Trophoblast cell (in vitro differentiated cells and primary cell): ENCODE measurements around the gene PHC1.

Experiments
- DNase-seq, 2 donors: peaks; one replicate each; pipeline ENCODE4 v3.0.0-alpha.2; 2016
- H2AFZ ChIP-seq: 2 replicates; pipeline ENCODE4 v1.6.1; 2013; ENCODE audit warnings: low read length, moderate library complexity, mild to moderate bottlenecking; ENCODE audit not compliant: insufficient read depth, poor library complexity
- H2AK5ac ChIP-seq: 2 replicates; pipeline ENCODE4 v1.6.1; 2013; ENCODE audit warnings: mild to moderate bottlenecking, low read length
- H2BK120ac ChIP-seq: 2 replicates; pipeline ENCODE4 v1.6.1; 2013; ENCODE audit warnings: low read length, mild to moderate bottlenecking, moderate library complexity; ENCODE audit not compliant: insufficient read depth, poor library complexity
- H2BK12ac ChIP-seq: 2 replicates; pipeline ENCODE4 v1.6.1; 2013; ENCODE audit warnings: mild to moderate bottlenecking, low read length, moderate library complexity
- H2BK5ac ChIP-seq: 2 replicates; pipeline ENCODE4 v1.6.1; 2013; ENCODE audit warnings: low read length, low read depth, moderate library complexity, mild to moderate bottlenecking; ENCODE audit not compliant: poor library complexity
- H3K14ac ChIP-seq: 2 replicates; pipeline ENCODE4 v1.6.1; 2013; ENCODE audit warnings: mild to moderate bottlenecking, low read length
- H3K18ac ChIP-seq: 2 replicates; pipeline ENCODE4 v1.6.1; 2013; ENCODE audit warnings: mild to moderate bottlenecking, low read length
- H3K23ac ChIP-seq: 2 replicates; pipeline ENCODE4 v1.6.1; 2013; ENCODE audit warnings: low read length
- H3K27ac ChIP-seq: 2 replicates; pipeline ENCODE4 v1.5.1; 2013; ENCODE audit warnings: low read depth, mild to moderate bottlenecking, inconsistent platforms, low read length, moderate library complexity
- H3K27me3 ChIP-seq: 2 replicates; pipeline ENCODE4 v1.6.1; 2013; ENCODE audit warnings: inconsistent platforms, mild to moderate bottlenecking, low read length, moderate library complexity; ENCODE audit not compliant: insufficient read depth
- H3K36me3 ChIP-seq, 2 experiments: 1 replicate in 1 of 2; 2 replicates in 1 of 2; pipeline ENCODE4 v1.6.1; 2013; ENCODE audit warnings: low read length in 2 of 2, mild to moderate bottlenecking in 2 of 2, moderate library complexity in 1 of 2; ENCODE audit not compliant: insufficient read depth in 2 of 2, control insufficient read depth in 1 of 2
- H3K4ac ChIP-seq: 2 replicates; pipeline ENCODE4 v1.6.1; 2013; ENCODE audit warnings: low read depth, mild to moderate bottlenecking, low read length, moderate library complexity
- H3K4me1 ChIP-seq, 2 experiments: 1 replicate in 1 of 2; 2 replicates in 1 of 2; pipeline ENCODE4 v1.6.1; 2013; ENCODE audit warnings: low read length in 2 of 2, mild to moderate bottlenecking in 2 of 2, moderate library complexity in 1 of 2; ENCODE audit not compliant: insufficient read depth in 2 of 2, control insufficient read depth in 1 of 2
- H3K4me2 ChIP-seq: 2 replicates; pipeline ENCODE4 v1.6.1; 2013; ENCODE audit warnings: inconsistent platforms, mild to moderate bottlenecking, low read length, moderate library complexity
- H3K4me3 ChIP-seq: 2 replicates; pipeline ENCODE4 v1.5.1; 2013; ENCODE audit warnings: mild to moderate bottlenecking, low read depth, low read length, inconsistent platforms
- H3K79me1 ChIP-seq: one replicate; pipeline ENCODE4 v1.6.1; 2013; ENCODE audit warnings: low read length
- H3K79me2 ChIP-seq: 2 replicates; pipeline ENCODE4 v1.6.1; 2013; ENCODE audit warnings: low read length, mild to moderate bottlenecking; ENCODE audit not compliant: control insufficient read depth, insufficient read depth, poor library complexity
- H3K9ac ChIP-seq: 2 replicates; pipeline ENCODE4 v1.6.1; 2013; ENCODE audit warnings: mild to moderate bottlenecking, low read length
- H3K9me3 ChIP-seq: 2 replicates; pipeline ENCODE4 v1.6.1; 2013; ENCODE audit warnings: low read depth, mild to moderate bottlenecking, control low read depth, inconsistent platforms, low read length; ENCODE audit not compliant: insufficient read depth
- H4K12ac ChIP-seq: 2 replicates; pipeline ENCODE4 v1.6.1; 2013; ENCODE audit warnings: low read depth, mild to moderate bottlenecking, low read length, moderate library complexity
- H4K8ac ChIP-seq: 2 replicates; pipeline ENCODE4 v1.6.1; 2013; ENCODE audit warnings: low read depth, mild to moderate bottlenecking, low read length, moderate library complexity
- H4K91ac ChIP-seq: one replicate; pipeline ENCODE4 v1.6.1; 2013; ENCODE audit warnings: low read depth, mild to moderate bottlenecking, low read length, moderate library complexity
- WGBS: extraction: QIAGEN DNeasy Blood & Tissue Kit; methylation state at CpG from one replicate; pipeline ENCODE4 v1.1.7; 2013; ENCODE audit warnings: missing lambda C conversion rate; ENCODE audit not compliant: insufficient read length, insufficient coverage; ENCODE audit errors: extremely low coverage; 5-methylcytosine and 5-hydroxymethylcytosine counted together

PHC1 gene

GRCh38 chr12:8887285-8887715 lies 27.0 kb upstream of the PHC1 start:
- H3K9me3 ChIP-seq = no peaks in the 10 kb centered on the region
- H3K79me2 ChIP-seq = no peaks in the 10 kb centered on the region
- H3K79me1 ChIP-seq = peaks cover 2% of the 10 kb centered on the region
- no peak overlapping the region for H2BK5ac ChIP-seq
- no peak overlapping the region for H3K27ac ChIP-seq
- H3K4ac ChIP-seq = no peak overlapping the region
- H3K23ac ChIP-seq = no peak overlapping the region
- H3K4me3 ChIP-seq = no peak overlapping the region
- WGBS = no CpG with 5 or more reads among the region's 4 CpGs
- no peak overlapping the region for H2AFZ ChIP-seq
- peak in 1 of 2 donors; percentile 33 for DNase-seq
- no peak overlapping the region for H4K8ac ChIP-seq
- no peak overlapping the region for H2BK12ac ChIP-seq
- H2BK120ac ChIP-seq = no peak overlapping the region
- H3K36me3 ChIP-seq = no peaks in the 10 kb centered on the region
- no peaks in the 10 kb centered on the region for H3K27me3 ChIP-seq
- no peak overlapping the region for H4K12ac ChIP-seq
- H3K4me1 ChIP-seq = no peaks in the 10 kb centered on the region
- no peak overlapping the region for H3K4me2 ChIP-seq
- no peak overlapping the region for H3K14ac ChIP-seq
- H2AK5ac ChIP-seq = no peak overlapping the region
- no peak overlapping the region for H3K9ac ChIP-seq
- H4K91ac ChIP-seq = no peak overlapping the region
- no peak overlapping the region for H3K18ac ChIP-seq

DNA sequence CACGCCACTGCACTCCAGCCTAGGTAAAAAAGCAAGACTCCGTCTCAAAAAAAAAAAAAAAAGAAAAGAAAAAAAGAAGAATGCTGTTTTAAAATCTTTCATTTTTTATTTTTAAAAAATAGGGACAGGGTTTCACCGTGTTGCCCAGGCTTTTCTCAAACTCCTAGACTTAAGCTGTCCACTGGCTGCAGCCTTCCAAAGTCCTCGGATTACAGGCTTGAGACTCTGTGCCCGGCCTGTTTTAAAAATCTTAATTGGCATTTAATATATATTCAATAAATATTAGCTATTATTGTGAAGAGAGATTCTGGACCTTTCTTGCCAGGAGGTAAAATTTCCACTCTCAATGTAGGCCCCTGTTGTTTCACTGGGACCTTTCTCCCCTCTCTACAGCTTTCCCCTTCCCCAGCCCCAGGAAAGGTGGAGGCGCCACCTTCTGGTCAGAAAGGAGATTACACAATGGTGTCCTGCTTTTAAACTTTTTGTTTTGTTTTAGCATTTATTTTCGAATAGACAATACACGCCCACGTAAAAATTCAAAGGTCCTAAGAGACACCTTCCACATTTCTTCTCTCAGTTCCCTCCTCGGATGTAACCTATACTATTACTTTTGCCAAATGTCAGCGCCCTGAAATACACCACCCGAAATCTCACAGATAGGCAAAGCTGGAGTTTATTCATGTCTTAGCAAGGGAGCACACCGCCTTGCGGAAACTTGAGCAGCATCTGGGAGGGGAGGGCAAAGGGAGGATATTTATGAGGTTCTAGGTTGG lies 23.8 kb upstream of the PHC1 start:
- Histone ChIP-seq H3K14ac (no peak overlapping the region), H2AK5ac (no peak overlapping the region), H3K9ac (peak overlapping the region; percentile 45), H3K9me3 (no peaks in the 10 kb centered on the region), H4K8ac (no peak overlapping the region), H3K36me3 (no peaks in the 10 kb centered on the region), H4K12ac (peak overlapping the region; percentile 72), H3K27me3 (no peaks in the 10 kb centered on the region), H2BK5ac (no peak overlapping the region), H4K91ac (no peak overlapping the region), H3K27ac (no peak overlapping the region), H3K4me2 (peak overlapping the region; percentile 84), H3K79me1 (peaks cover 2% of the 10 kb centered on the region), H2AFZ (peak overlapping the region; percentile 17), H2BK12ac (no peak overlapping the region), H3K4ac (no peak overlapping the region), H3K18ac (no peak overlapping the region), H2BK120ac (peak overlapping the region; percentile 75), H3K23ac (no peak overlapping the region), H3K4me3 (no peak overlapping the region), H3K79me2 (no peaks in the 10 kb centered on the region), H3K4me1 (no peaks in the 10 kb centered on the region)
- peak; percentile 51 to 88 for DNase-seq
- no CpG with 5 or more reads among the region's 14 CpGs for WGBS

- H3K18ac ChIP-seq = no peak overlapping the region
- no peak overlapping the region for H4K8ac ChIP-seq
- no peak overlapping the region for H2AK5ac ChIP-seq
- H3K23ac ChIP-seq = no peak overlapping the region
- no CpG with 5 or more reads among the region's 3 CpGs for WGBS
- no peak overlapping the region for H3K9ac ChIP-seq
- no peak overlapping the region for H2BK120ac ChIP-seq
- H2AFZ ChIP-seq = no peak overlapping the region
- peaks cover 2% of the 10 kb centered on the region for H3K79me1 ChIP-seq
- no peaks in the 10 kb centered on the region for H3K36me3 ChIP-seq
- no peaks in the 10 kb centered on the region for H3K9me3 ChIP-seq
- no peak overlapping the region for H3K4me3 ChIP-seq
- no peak overlapping the region for H2BK5ac ChIP-seq
- no peak overlapping the region for H3K27ac ChIP-seq
- H3K79me2 ChIP-seq = no peaks in the 10 kb centered on the region
- no peaks in the 10 kb centered on the region for H3K4me1 ChIP-seq
- H2BK12ac ChIP-seq = no peak overlapping the region
- no peak overlapping the region for H3K4me2 ChIP-seq
- DNase-seq = no peak
- H4K12ac ChIP-seq = no peak overlapping the region
- no peak overlapping the region for H3K14ac ChIP-seq
- H4K91ac ChIP-seq = no peak overlapping the region
- no peak overlapping the region for H3K4ac ChIP-seq
- no peaks in the 10 kb centered on the region for H3K27me3 ChIP-seq
These were observed 22.3 kb upstream of the PHC1 start for GRCh38 chr12:8891976-8892375.

DNA sequence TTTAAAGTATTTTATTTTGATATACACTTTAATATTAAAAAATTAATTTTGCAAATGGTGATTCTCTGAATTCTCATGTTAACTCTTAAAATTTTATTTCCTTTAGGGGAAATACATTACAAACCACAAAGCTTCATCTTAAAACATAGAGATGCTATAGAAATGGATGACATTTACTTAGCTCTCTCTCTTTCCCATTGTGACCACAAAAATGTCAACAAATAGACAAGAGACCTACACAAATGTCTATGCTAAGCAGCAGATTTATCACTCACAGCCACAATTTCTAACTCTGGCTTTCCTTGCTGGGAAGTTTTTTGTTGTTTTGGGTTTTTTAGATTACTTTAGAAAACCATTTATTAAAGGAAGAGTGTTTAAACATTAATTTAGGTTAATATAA lies 19.9 kb upstream of the PHC1 start:
- H3K14ac ChIP-seq = no peak overlapping the region
- no peaks in the 10 kb centered on the region for H3K4me1 ChIP-seq
- H3K27me3 ChIP-seq = no peaks in the 10 kb centered on the region
- no peak overlapping the region for H3K23ac ChIP-seq
- no peak for DNase-seq
- no peak overlapping the region for H2BK120ac ChIP-seq
- no peak overlapping the region for H4K8ac ChIP-seq
- H3K36me3 ChIP-seq = no peaks in the 10 kb centered on the region
- no peak overlapping the region for H2BK5ac ChIP-seq
- no peak overlapping the region for H3K9ac ChIP-seq
- no peak overlapping the region for H2AK5ac ChIP-seq
- no peaks in the 10 kb centered on the region for H3K9me3 ChIP-seq
- no peak overlapping the region for H3K18ac ChIP-seq
- H3K4ac ChIP-seq = no peak overlapping the region
- H3K4me3 ChIP-seq = no peak overlapping the region
- no peak overlapping the region for H3K27ac ChIP-seq
- H2AFZ ChIP-seq = no peak overlapping the region
- no peaks in the 10 kb centered on the region for H3K79me2 ChIP-seq
- no peaks in the 10 kb centered on the region for H3K79me1 ChIP-seq
- H2BK12ac ChIP-seq = no peak overlapping the region
- H4K91ac ChIP-seq = no peak overlapping the region
- no peak overlapping the region for H4K12ac ChIP-seq
- H3K4me2 ChIP-seq = no peak overlapping the region
